ENCODE measurements around the gene FANCL.
"Not testable (repeated sequence)": the region's sequence is repeated elsewhere in the genome, so short reads cannot be mapped to it uniquely, and the experiment has no call there.

FANCL gene

DNA sequence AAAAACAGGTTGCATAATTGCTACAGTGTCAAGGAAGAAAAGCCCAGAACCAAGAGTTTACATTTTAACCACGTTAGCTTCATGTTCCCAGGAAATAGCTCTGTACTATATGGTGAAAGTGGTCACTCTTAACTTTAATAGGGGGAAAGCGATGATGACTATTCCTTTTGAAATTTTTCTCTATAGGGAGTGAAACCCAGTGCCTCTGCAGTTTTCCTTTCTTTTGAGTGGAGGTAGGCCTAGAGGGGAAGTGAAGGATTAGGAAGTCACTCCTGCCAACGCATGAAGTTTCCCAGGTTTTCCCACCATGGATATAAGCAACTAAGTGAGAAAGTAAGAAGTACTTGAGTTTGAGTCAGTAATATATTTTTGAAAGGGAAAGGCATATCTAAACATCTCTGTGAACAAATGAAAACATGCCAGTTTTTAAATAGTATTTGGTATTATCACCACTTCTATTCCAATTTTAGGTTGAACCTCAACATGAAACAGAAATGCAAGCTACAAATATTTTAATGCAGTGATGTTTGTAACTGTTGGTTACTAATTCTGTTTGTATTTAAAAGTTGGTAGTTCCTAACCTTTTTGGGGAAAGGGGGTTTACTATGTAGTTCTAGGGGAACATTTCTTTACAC lies 102.6 kb downstream of the FANCL start:
- DNase-seq: no peak

DNA sequence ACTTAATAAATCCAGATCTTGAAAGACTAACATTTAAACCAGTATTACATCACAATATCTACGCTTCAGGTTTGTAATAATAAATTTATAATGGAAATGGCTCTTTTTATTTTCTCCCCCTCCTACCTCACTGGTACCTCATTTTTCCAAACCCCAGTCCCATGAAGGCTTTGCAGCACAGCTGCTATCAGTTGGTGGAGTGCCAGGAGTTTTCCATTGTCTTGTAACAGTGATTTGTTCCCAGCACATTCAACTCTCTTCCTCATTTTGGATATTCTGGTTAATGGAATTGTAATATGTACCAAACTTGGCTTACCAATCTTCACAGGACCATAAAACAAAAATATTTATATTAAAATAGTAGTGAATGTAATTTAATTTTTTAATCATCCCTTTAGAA lies 103.3 kb downstream of the FANCL start:
- no peak for DNase-seq

DNA sequence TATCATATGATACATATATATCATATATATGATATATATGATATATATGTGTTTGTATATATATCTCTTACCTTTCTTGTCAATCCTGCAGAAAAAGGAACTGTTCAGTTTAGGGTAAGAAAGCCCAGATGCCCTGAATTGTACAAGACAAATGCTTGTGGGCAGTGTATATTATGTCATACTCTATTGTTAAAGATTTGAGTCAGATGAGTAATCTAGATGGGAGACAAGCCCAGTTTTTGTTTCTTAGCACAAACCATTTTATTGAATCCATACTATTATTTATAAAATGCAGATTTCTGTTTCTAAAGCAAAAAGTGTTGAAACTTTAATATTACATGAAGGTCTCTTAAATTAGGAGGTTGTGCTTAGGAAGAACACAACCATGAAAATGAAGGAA lies 103.9 kb downstream of the FANCL start:
- DNase-seq: no peak

DNA sequence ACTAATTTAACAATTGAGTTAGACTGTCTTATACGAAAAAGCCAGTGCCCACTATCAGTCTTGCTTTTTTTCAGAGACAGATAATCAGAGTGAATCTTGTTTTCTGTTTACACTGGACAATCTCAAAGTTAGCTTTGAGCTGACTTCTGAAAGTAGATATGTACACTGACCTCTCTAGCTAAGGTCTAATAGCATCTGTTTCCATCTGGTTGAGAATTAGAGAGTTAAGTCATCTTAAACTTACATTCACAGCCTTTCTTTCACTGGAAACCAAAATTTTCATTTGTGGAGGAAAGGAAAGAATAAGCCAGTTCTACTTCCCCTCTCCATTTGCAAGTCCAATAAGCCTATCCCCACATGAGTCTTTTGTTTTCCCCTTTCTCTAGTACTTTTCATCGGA lies 105.3 kb downstream of the FANCL start:
- no peak for DNase-seq

DNA sequence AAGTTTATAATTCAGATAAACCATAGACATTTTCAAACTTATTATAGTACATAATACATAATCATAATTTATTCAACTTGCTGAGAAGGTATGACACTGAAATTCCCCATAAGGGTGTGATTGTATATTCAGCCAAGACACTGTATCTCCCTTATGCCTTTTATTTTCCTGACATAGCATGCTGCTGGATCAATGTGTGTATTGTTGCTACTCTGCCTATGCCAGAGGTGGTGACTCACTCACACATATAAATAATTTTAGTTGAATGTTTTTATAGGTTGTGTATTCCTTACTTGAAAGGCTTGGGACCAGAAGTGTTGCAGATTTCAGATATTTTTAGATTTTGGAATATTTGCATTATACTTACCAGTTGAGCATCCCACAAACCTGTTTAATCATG lies 107.7 kb downstream of the FANCL start:
- no peak for DNase-seq

DNA sequence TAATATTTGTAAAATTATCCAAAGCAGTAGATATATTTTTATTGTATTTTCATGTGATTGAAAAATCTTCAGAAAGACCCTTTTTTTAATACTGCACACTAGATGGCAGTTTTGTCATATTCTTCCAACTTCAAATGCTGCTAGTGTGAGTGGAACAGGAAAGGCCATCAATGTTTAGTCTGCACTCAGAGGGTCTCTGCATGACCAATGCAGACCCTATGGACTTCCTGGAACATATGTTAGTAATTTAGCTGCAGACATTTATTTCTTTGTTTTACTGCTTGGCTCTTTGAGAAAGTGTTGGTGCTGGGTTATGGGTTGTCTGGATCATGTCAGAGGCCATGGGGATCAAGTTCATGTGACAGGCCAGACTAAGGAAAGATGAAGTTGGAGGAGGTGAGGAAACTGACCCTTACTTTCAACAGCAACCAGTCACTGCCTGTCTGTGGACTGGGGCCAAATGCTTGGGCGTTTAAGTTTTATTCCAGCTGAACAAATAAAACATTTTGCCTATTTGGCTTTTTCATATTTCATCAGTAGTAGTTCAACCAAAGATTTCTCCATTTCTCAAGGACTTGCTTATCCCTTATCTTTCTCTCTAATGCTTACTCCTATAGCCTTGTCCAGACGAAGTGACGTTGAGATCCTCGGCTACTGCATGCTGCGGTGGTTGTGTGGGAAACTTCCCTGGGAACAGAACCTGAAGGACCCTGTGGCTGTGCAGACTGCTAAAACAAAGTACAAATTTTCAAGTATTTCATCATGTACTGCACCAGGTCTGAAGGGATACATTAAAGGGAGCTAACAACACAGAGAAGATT lies 109.7 kb downstream of the FANCL start:
- DNase-seq: no peak

DNA sequence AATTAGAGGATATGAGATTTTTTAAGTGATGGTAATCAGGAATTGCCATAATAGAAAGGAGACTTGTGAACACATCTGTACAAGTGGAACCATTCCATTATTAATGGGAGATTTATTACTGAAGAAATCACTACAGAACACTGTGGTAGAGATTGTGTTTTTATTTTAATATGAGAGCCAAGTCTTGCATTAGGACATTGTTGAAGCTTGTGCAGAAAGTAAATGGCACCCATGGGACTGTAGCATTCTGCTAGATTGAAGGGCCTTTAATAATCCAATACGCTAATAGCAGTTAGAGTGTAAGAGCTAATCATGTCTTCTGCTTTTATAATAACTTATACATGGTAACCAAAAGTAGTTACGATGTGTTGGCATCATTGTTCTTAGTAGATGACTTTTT lies 110.9 kb downstream of the FANCL start:
- no peak for DNase-seq

DNA sequence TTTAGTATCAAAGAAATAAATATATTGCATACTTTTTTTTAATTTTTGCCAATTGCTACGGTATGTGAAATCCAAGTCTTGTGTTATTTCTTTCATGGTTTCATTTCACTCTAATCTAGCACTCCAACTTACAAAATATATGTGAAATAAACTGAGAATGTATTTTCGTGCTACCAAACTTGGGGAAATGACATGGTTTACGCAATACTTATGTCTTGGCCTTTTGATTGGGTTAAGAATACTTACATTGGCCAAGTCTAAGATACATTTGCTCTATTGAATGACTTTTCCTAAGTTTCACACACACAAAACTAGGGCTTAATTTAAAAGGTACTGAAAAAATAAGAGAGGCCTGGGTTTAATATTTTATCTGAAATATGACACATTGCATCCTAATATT lies 114.0 kb downstream of the FANCL start:
- no peak for DNase-seq

DNA sequence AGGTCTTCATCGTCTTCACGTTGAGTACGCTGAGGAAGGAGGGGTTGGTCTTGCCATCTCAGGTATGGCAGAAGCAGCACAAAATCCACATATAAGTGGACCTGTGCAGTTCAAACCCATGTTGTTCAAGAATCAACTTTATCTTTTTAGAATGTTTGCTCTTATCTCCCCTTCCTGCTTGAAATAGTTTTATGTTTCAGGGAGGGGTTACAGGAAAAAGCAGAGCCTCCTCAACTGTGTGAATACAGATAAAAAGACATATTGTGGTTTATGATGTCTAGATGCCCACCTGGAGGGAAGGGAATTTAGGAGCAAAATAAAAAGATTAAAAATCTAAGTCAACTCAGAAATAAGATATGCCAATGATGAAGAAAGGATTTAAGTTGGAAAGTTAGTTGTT lies 118.6 kb downstream of the FANCL start:
- DNase-seq: no peak

DNA sequence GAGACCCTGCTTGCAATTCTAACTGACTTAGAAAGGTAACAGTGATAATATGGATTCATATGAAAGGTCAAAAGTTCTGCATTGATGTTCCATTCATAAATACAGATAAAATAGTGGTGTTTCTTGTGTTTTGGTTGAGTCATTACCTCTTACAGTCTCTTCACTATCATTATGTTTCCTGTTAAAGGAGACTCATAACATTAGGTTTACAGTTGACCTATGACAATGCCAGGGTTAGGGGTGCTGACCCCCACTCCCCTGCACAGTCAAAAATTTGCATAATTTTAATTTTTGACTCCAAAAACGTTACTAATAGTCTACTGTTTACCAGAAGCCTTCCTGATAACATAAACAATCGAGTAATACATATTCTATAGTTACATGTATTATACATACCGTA lies 119.1 kb downstream of the FANCL start:
- no peak for DNase-seq

DNA sequence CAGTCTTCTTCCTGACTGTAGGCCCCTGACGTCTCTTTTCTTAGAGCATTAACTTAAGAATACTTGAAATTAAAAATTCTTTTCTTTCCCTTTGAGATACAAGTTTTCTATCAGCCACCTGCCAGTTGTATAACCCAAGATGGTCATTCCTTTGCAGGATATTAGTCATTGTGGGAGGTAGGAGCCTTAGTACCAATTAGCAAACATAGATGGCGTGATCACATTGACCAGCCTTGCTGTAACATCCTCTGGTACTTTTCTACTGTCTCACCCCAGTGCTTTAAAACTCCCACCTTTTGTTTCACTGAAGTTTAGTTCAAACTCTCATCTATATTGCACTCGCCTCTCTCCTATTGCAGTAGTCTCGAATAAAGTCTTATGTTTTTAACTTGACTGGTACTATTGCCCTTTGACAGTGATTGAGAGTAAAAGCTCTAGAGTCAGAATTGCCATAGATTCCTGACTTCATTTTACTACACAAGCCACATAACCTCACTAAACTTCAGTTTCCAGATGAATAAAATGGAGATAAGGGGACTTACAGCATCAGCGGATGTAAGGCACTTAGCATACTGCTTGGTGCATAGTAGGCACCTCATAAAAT lies 120.4 kb downstream of the FANCL start:
- no peak for DNase-seq

DNA sequence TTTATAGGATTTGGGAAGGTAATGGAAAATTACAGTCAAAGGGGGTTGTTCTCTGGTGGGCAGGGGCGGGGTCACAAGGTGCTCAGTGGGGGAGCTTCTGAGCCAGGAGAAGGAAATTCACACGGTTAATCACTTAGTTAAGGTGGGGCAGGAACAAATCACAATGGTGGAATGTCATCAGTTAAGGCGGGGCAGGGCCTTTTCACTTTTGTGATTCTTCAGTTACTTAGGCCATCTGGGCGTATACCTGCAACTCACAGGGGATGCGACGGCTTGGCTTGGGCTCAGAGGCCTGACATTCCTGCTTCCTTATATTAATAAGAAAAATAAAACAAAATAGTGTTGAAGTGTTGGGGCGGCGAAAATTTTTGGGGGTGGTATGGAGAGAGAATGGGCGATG lies 127.6 kb downstream of the FANCL start:
- DNase-seq: not testable (repeated sequence)

DNA sequence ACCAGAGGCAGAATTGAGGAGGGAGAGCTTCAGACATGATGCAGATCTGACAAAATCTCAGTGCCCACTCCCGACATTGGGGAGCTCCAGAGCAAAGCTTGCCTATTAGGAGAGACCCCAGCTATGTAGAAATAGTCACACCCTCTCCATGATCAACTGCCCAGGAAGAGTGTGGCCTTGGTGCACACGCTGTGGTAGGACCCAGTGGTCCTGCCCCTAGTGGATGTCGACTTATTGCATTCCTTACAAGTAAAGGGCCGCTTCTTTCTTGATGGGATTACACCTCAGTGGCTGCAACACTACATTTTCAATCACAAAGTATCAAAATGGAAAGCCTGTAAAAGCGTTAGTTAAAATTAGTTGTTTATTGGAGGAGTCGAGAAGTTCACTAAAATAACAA lies 130.4 kb downstream of the FANCL start:
- DNase-seq: no peak

DNA sequence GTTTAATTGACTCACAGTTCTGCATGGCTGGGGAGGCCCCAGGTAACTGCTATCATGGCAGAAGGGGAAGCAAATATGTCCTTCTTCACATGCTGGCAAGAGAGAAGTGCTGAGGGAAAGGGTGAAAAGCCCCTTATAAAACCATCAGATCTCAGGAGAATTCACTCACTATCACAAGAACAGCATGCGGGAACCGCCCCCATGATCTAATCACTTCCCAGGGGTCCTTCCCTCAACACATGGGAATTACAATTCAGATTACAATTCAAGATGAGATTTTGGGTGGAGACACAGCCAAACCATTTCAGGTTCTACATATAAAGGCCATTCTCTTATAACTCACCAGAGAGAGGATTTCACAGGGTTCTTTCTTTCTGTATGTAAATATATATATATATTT lies 131.6 kb downstream of the FANCL start:
- no peak for DNase-seq
